ENCODE results near the gene CTDSP2. TPM values are rescaled to one million over a fixed set of nuclear protein-coding genes. Genes with fewer than 3 reads are reported as not detected.

The CTDSP2 gene
- total and polyA plus RNA-seq, 2 donors (not counting 3 experiments of a cell fraction or from before 2014, with no cell fraction given), result 142 to 146 TPM

DNA sequence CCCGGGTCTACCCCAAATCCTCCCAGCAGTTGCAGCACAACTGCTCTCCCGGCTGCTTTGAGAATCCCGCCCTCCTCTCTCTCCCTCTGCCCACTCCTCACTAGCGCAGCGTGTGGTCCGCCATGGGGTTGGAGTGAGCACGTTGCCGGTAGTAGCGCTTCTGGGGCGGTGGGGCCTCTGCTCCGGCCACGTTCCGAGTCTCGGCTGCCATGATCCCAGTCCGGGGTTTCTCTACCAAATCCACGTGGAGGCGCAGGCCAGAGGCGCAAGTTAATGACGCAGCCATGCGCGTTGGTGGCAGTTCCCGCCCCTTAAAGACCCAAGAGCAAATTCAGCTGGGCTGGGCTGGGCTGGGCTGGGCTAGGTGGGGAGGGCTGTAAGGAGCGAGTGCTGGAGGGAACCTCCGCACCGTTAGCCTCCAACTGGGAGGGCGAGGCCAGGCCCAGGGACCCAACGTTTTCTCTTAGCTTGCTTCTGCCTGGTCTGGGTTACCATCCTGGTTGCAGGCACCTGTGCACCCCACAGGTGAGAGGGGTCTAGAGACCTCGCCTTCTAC, 74.6 kb downstream of the CTDSP2 start, which contains the start of gene METTL1:
TSS of gene METTL1 (minus strand) at position 233 of the 556 bp plus-strand sequence. CDS start at position 211, 22 bp downstream.
- Histone ChIP-seq H3K79me2 (ENCODE audit: control insufficient read depth, insufficient read depth, low read length) (peaks cover 2% of the 10 kb centered on the region), H3K9me1 (replicated peaks; ENCODE audit: control insufficient read depth, extremely low read depth, insufficient read depth, low read length) (no peaks in the 10 kb centered on the region), H3K27ac (ENCODE audit: insufficient read depth, low read depth, low read length) (peak within 1 kb of the TSS; percentile 79), H3K9me3 (replicated peaks; ENCODE audit: control insufficient read depth, insufficient read depth, low read length) (no peaks in the 10 kb centered on the region), H3K27me3 (ENCODE audit: control insufficient read depth in 2 of 2, insufficient read depth in 2 of 2, low read length in 2 of 2) (peaks cover under 1 to 4% of the 10 kb centered on the region in 2 experiments), H3K4me3 (replicated peaks in 1 of 3; ENCODE audit: insufficient read depth in 1 of 3, low read depth in 1 of 3, low read length in 3 of 3) (peak within 1 kb of the TSS; percentile 69 to 79 (median 76)), H3K36me3 (ENCODE audit: control insufficient read depth in 2 of 2, extremely low read depth in 1 of 2, insufficient read depth in 2 of 2, low read length in 2 of 2) (peaks cover 0 to 2% of the 10 kb centered on the region in 2 experiments), H3K4me1 (ENCODE audit: control insufficient read depth, extremely low read depth, insufficient read depth, low read length) (peaks cover 13% of the 10 kb centered on the region), H3K9ac (replicated peaks; ENCODE audit: extremely low read depth, insufficient read depth, low read length) (peak within 1 kb of the TSS; percentile 78), H3K4me2 (ENCODE audit: insufficient read depth, low read length) (peak within 1 kb of the TSS; percentile 90), H4K20me1 (replicated peaks; ENCODE audit: control insufficient read depth, extremely low read depth, insufficient read depth, low read length) (no peaks in the 10 kb centered on the region), H2AFZ (ENCODE audit: low read depth, low read length) (peak within 1 kb of the TSS; percentile 89)
- peak; percentile 98 for DNase-seq (ENCODE audit: low read depth, low spot score)
- dilution Hi-C loops (cut with MboI; ENCODE audit: extremely low pct_ligation_motif_present, low sequenced_read_pairs) (no loop called here), intact Hi-C loops (cut with micrococcal nuclease) (loop anchor here (1.0 kb wide), 4 partner anchors 10 to 74 kb away; partner anchors contain the start of genes CDK4, CTDSP2 and TSFM)
- CTCF ChIA-PET, result interaction anchor here (0.7 to 1.4 kb wide), 7 partner anchors 10 to 122 kb away, joined by 3 to 17 read pairs (median 3); partner anchors contain the start of genes MARCHF9 and TSFM
- POLR2A ChIA-PET, result interaction anchor here (0.6 to 1.3 kb wide), 4 partner anchors 9 to 1295 kb away, joined by 3 to 11 read pairs (median 4); partner anchors contain the start of genes TSFM and TSPAN31
- FAIRE-seq, result peak; percentile 96
- no TSS peak for BruUV-seq (replicated peaks)
- TF ChIP-seq, protein P1, sequence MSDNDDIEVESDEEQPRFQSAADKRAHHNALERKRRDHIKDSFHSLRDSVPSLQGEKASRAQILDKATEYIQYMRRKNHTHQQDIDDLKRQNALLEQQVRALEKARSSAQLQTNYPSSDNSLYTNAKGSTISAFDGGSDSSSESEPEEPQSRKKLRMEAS (IDR thresholded peaks at IDR 0.05; ENCODE audit: insufficient read depth, insufficient read length), result peak; percentile 99
- TF ChIP-seq POLR2AphosphoS5 (IDR thresholded peaks at IDR 0.05; ENCODE audit: insufficient read depth, low read depth, low read length), result peak; percentile 87
- no peak for TF ChIP-seq GATA2 (IDR thresholded peaks at IDR 0.05; ENCODE audit: insufficient read depth, insufficient read length, low read depth, low read length)
- TF ChIP-seq EZH2 (IDR thresholded peaks at IDR 0.05; ENCODE audit: borderline replicate concordance, low read depth, low read length, severe bottlenecking), result no peak
- TF ChIP-seq, protein P2, sequence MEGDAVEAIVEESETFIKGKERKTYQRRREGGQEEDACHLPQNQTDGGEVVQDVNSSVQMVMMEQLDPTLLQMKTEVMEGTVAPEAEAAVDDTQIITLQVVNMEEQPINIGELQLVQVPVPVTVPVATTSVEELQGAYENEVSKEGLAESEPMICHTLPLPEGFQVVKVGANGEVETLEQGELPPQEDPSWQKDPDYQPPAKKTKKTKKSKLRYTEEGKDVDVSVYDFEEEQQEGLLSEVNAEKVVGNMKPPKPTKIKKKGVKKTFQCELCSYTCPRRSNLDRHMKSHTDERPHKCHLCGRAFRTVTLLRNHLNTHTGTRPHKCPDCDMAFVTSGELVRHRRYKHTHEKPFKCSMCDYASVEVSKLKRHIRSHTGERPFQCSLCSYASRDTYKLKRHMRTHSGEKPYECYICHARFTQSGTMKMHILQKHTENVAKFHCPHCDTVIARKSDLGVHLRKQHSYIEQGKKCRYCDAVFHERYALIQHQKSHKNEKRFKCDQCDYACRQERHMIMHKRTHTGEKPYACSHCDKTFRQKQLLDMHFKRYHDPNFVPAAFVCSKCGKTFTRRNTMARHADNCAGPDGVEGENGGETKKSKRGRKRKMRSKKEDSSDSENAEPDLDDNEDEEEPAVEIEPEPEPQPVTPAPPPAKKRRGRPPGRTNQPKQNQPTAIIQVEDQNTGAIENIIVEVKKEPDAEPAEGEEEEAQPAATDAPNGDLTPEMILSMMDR (IDR thresholded peaks at IDR 0.05; ENCODE audit: extremely low read depth in 1 of 2, insufficient read depth in 1 of 2, low read depth in 1 of 2, low read length in 2 of 2), result no peak
- TF ChIP-seq JUN (IDR thresholded peaks at IDR 0.05; ENCODE audit: borderline replicate concordance, insufficient read depth, insufficient read length, low read depth), result no peak
- TF ChIP-seq POLR2A (IDR thresholded peaks at IDR 0.05; ENCODE audit: low read depth, low read length), result peak; percentile 75
- TF ChIP-seq MYC (IDR thresholded peaks at IDR 0.05; ENCODE audit: low read depth, low read length), result peak; percentile 99
